H9 (cell line): ENCODE measurements around the gene BAIAP2. TPM values are rescaled to one million over a fixed set of nuclear protein-coding genes. Genes with fewer than 3 reads are reported as not detected.

Experiments used
- DNase-seq: peaks from one replicate; pipeline ENCODE4 v3.0.0-alpha.2; 2017
- H2AFZ ChIP-seq: one replicate; pipeline ENCODE4 v1.6.1; 2013; ENCODE audit warnings: mild to moderate bottlenecking, low read length, control low read depth, moderate library complexity
- H2AK5ac ChIP-seq: 2 replicates; pipeline ENCODE4 v1.6.1; 2013; ENCODE audit warnings: low read length, control low read depth, mixed read lengths; ENCODE audit not compliant: insufficient read length
- H2BK120ac ChIP-seq: one replicate; pipeline ENCODE4 v1.6.1; 2013; ENCODE audit warnings: low read depth, mild to moderate bottlenecking, low read length, control low read depth, inconsistent platforms; ENCODE audit not compliant: poor library complexity, severe bottlenecking
- H2BK12ac ChIP-seq: 2 replicates; pipeline ENCODE4 v1.6.1; 2013; ENCODE audit warnings: low read length, control low read depth, mixed read lengths, low read depth; ENCODE audit not compliant: insufficient read length
- H2BK15ac ChIP-seq: 2 replicates; pipeline ENCODE4 v1.6.1; 2013; ENCODE audit warnings: low read depth, low read length, control low read depth
- H2BK20ac ChIP-seq: one replicate; pipeline ENCODE4 v1.6.1; 2013; ENCODE audit warnings: low read depth, mild to moderate bottlenecking, low read length, control low read depth, inconsistent platforms; ENCODE audit not compliant: poor library complexity, severe bottlenecking
- H2BK5ac ChIP-seq: 2 replicates; pipeline ENCODE4 v1.6.1; 2013; ENCODE audit warnings: low read length, control low read depth, mixed read lengths; ENCODE audit not compliant: insufficient read length
- H3K14ac ChIP-seq: 2 replicates; pipeline ENCODE4 v1.6.1; 2013; ENCODE audit warnings: low read length, control low read depth; ENCODE audit not compliant: insufficient read depth
- H3K18ac ChIP-seq: 2 replicates; pipeline ENCODE4 v1.6.1; 2013; ENCODE audit warnings: low read depth, mild to moderate bottlenecking, mixed read lengths, low read length, control low read depth; ENCODE audit not compliant: insufficient read length
- H3K23ac ChIP-seq: 2 replicates; pipeline ENCODE4 v1.6.1; 2013; ENCODE audit warnings: low read length, control low read depth, mixed read lengths, low read depth; ENCODE audit not compliant: insufficient read length
- H3K23me2 ChIP-seq: 2 replicates; pipeline ENCODE4 v1.6.1; 2013; ENCODE audit warnings: low read depth, mild to moderate bottlenecking, mixed read lengths, low read length, control low read depth; ENCODE audit not compliant: insufficient read length, poor library complexity, severe bottlenecking
- H3K27ac ChIP-seq: 2 replicates; pipeline ENCODE4 v1.5.1; 2013; ENCODE audit warnings: low read length, control low read depth, mixed read lengths, low read depth; ENCODE audit not compliant: insufficient read length
- H3K27me3 ChIP-seq: 2 replicates; pipeline ENCODE4 v1.6.1; 2013; ENCODE audit warnings: low read length, control low read depth, inconsistent platforms; ENCODE audit not compliant: insufficient read depth
- H3K4ac ChIP-seq: 2 replicates; pipeline ENCODE4 v1.6.1; 2013; ENCODE audit warnings: low read depth, mild to moderate bottlenecking, control low read depth, inconsistent platforms, low read length, moderate library complexity
- H3K4me1 ChIP-seq: 2 replicates; pipeline ENCODE4 v1.6.1; 2013; ENCODE audit warnings: low read length, control low read depth, inconsistent platforms; ENCODE audit not compliant: insufficient read depth
- H3K4me2 ChIP-seq: 2 replicates; pipeline ENCODE4 v1.6.1; 2013; ENCODE audit warnings: low read length, control low read depth, mixed read lengths; ENCODE audit not compliant: insufficient read length, insufficient read depth
- H3K56ac ChIP-seq: 2 replicates; pipeline ENCODE4 v1.6.1; 2013; ENCODE audit warnings: low read depth, mild to moderate bottlenecking, mixed read lengths, low read length, control low read depth; ENCODE audit not compliant: insufficient read length
- H3K79me1 ChIP-seq: 2 replicates; pipeline ENCODE4 v1.6.1; 2013; ENCODE audit warnings: low read depth, mild to moderate bottlenecking, moderate library complexity, low read length, control low read depth, inconsistent platforms; ENCODE audit not compliant: insufficient read depth, poor library complexity, severe bottlenecking
- H3K79me2 ChIP-seq: 2 replicates; pipeline ENCODE4 v1.6.1; 2013; ENCODE audit warnings: low read length, control low read depth, inconsistent platforms; ENCODE audit not compliant: insufficient read depth
- H3K9ac ChIP-seq: 2 replicates; pipeline ENCODE4 v1.6.1; 2013; ENCODE audit warnings: low read length, control low read depth, mixed read lengths; ENCODE audit not compliant: insufficient read length; ENCODE audit errors: extremely low read depth
- H3K9me3 ChIP-seq: one replicate; pipeline ENCODE4 v1.6.1; 2013; ENCODE audit warnings: low read depth, low read length, inconsistent platforms; ENCODE audit not compliant: control insufficient read depth
- H3T11ph ChIP-seq: one replicate; pipeline ENCODE4 v1.6.1; 2013; ENCODE audit warnings: mild to moderate bottlenecking, low read length, control low read depth, inconsistent platforms
- H4K20me1 ChIP-seq: one replicate; pipeline ENCODE4 v1.6.1; 2013; ENCODE audit not compliant: control insufficient read depth, insufficient read length, insufficient read depth
- H4K5ac ChIP-seq: 2 replicates; pipeline ENCODE4 v1.6.1; 2013; ENCODE audit warnings: low read depth, mild to moderate bottlenecking, mixed read lengths, low read length, control low read depth; ENCODE audit not compliant: insufficient read length
- H4K8ac ChIP-seq: replicated peaks from 2 replicates; pipeline ENCODE4 v1.6.1; 2013; ENCODE audit warnings: low read length, control low read depth, mixed read lengths, low read depth; ENCODE audit not compliant: insufficient read length
- H4K91ac ChIP-seq: 2 replicates; pipeline ENCODE4 v1.6.1; 2013; ENCODE audit warnings: low read depth, mild to moderate bottlenecking, moderate library complexity, mixed read lengths, low read length, control low read depth; ENCODE audit not compliant: insufficient read length
- H3K27ac Mint-ChIP-seq, 3 experiments: 2 replicates in 2 of 3; 3 replicates in 1 of 3; pipeline ENCODE4 v1.8.0; 2020 to 2021; ENCODE audit warnings: mixed read lengths in 3 of 3, mild to moderate bottlenecking in 1 of 3, moderate library complexity in 1 of 3
- H3K27me3 Mint-ChIP-seq: 2 replicates; pipeline ENCODE4 v1.8.0; 2021; ENCODE audit warnings: low read depth, mild to moderate bottlenecking, moderate library complexity, mixed read lengths
- H3K36me3 Mint-ChIP-seq, 3 experiments: 2 replicates in 2 of 3; 3 replicates in 1 of 3; pipeline ENCODE4 v1.8.0; 2020 to 2021; ENCODE audit warnings: low read depth in 3 of 3, mixed read lengths in 3 of 3; ENCODE audit not compliant: insufficient read depth in 1 of 3
- H3K4me1 Mint-ChIP-seq, 2 experiments: 2 replicates each; pipeline ENCODE4 v1.8.0; 2020; ENCODE audit warnings: mixed read lengths in 2 of 2
- H3K4me3 Mint-ChIP-seq, 2 experiments: 2 replicates in 1 of 2; 3 replicates in 1 of 2; pipeline ENCODE4 v1.8.0; 2020 to 2021; ENCODE audit warnings: mild to moderate bottlenecking in 2 of 2, mixed read lengths in 2 of 2, moderate library complexity in 1 of 2
- H3K9me3 Mint-ChIP-seq, 2 experiments: 2 replicates in 1 of 2; 3 replicates in 1 of 2; pipeline ENCODE4 v1.8.0; 2020; ENCODE audit warnings: mild to moderate bottlenecking in 2 of 2, mixed read lengths in 2 of 2, moderate library complexity in 1 of 2
- WGBS: extraction: QIAGEN DNeasy Blood & Tissue Kit; methylation state at CpG from one replicate; pipeline ENCODE4 v1.1.7; 2013; ENCODE audit warnings: missing lambda C conversion rate, low lambda C conversion rate, mixed read lengths; ENCODE audit not compliant: insufficient read length; ENCODE audit errors: extremely low coverage; 5-methylcytosine and 5-hydroxymethylcytosine counted together
- total RNA-seq: library from RNA; stranded (reverse); gene quantifications from 2 replicates; pipeline ENCODE4 v1.2.1, GENCODE V29; 2021
- TF ChIP-seq, protein P1 (sequence below): fragments of 200-600 bp; sonication (generic); conservative IDR thresholded peaks from 3 replicates; pipeline ENCODE4 v1.8.0; 2021; ENCODE audit warnings: antibody characterized with exemption, mild to moderate bottlenecking

Gene BAIAP2
- total RNA-seq, 1 experiment from 2014 or later: 27.8 TPM

DNA sequence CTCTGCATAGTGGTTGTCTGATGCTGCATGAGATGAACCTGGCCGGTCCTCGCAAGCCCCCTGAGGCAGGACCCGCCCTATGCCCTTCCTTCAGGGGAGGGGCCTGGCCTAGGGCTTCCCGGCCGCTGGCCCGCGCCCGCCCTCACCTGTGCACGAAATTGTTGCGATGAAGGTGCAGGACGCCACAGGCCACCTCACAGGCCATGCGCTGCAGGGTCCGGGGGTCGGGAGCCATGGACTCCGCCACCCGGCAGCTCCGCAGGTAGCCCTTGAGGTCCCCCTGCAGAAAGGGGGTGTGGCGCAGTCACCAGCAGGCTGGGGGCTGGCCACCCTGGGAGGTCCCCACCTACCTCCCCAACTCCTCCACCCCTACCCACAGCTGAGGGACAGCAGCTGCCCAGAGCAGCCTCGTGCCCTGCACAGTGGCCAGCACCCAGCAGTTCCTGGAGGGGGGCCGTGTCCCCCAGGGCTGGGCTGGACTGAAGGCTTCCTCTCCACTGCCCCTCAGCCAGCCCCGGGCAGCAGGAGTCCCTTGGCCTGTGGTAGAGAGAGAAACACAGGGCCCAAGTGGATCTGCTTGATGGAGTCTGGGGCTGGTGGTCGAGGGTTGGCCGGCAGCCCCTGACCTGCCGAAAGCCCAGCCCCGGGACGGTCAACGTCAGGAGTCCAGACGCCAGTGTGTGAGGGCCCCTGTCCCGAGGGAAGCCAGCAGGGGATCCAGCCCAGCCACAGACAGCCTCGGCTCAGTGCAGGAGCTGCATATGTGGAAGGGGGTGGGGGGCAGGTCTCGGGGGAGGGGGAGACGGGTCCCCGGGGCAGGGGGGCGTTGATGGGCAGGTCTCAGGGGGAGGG is 91.6 kb downstream of the BAIAP2 start:
- Histone ChIP-seq H3K23me2 (no peaks in the 10 kb centered on the region), H4K91ac (no peak overlapping the region), H2BK5ac (no peak overlapping the region), H3K23ac (no peak overlapping the region), H2AK5ac (no peak overlapping the region), H4K5ac (no peak overlapping the region), H3K27ac (no peak overlapping the region), H3K27me3 (no peaks in the 10 kb centered on the region), H3K4me1 (no peaks in the 10 kb centered on the region), H3K9me3 (no peaks in the 10 kb centered on the region), H3K9ac (no peak overlapping the region), H2BK120ac (no peak overlapping the region), H3K56ac (no peak overlapping the region), H3K14ac (no peak overlapping the region; the same call in 1 of the 2 replicates), H3T11ph (no peak overlapping the region), H3K4me2 (no peak overlapping the region), H2BK20ac (no peak overlapping the region), H3K79me1 (no peaks in the 10 kb centered on the region), H3K79me2 (no peaks in the 10 kb centered on the region), H3K4ac (no peak overlapping the region), H4K20me1 (no peaks in the 10 kb centered on the region), H2BK15ac (no peak overlapping the region), H3K18ac (no peak overlapping the region), H2BK12ac (no peak overlapping the region), H2AFZ (no peak overlapping the region), H4K8ac (no peak overlapping the region)
- no peak for DNase-seq
- H3K4me3 Mint-ChIP-seq: no peak overlapping the region
- WGBS: no CpG with 5 or more reads among the region's 34 CpGs
- H3K9me3 Mint-ChIP-seq: no peaks in the 10 kb centered on the region
- TF ChIP-seq, protein P1, sequence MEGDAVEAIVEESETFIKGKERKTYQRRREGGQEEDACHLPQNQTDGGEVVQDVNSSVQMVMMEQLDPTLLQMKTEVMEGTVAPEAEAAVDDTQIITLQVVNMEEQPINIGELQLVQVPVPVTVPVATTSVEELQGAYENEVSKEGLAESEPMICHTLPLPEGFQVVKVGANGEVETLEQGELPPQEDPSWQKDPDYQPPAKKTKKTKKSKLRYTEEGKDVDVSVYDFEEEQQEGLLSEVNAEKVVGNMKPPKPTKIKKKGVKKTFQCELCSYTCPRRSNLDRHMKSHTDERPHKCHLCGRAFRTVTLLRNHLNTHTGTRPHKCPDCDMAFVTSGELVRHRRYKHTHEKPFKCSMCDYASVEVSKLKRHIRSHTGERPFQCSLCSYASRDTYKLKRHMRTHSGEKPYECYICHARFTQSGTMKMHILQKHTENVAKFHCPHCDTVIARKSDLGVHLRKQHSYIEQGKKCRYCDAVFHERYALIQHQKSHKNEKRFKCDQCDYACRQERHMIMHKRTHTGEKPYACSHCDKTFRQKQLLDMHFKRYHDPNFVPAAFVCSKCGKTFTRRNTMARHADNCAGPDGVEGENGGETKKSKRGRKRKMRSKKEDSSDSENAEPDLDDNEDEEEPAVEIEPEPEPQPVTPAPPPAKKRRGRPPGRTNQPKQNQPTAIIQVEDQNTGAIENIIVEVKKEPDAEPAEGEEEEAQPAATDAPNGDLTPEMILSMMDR: no peak
- H3K27me3 Mint-ChIP-seq: no peaks in the 10 kb centered on the region
- 0 out of 7 replicates have a peak overlapping the region, but pooled peaks of 1 of the 3 experiments have one; percentile 64 for H3K27ac Mint-ChIP-seq
- H3K36me3 Mint-ChIP-seq: no peaks in the 10 kb centered on the region
- peaks cover 0 to 8% of the 10 kb centered on the region in 2 experiments; a peak in 2 of 4 replicates for H3K4me1 Mint-ChIP-seq
